Dedifferentiated amniotic fluid mesenchymal stem cell (primary cell): Measurements from ENCODE around the gene LFNG.

Source experiments
- DNase-seq: peaks from one replicate; pipeline ENCODE4 v3.0.0-alpha.2; 2016; ENCODE audit errors: extremely low spot score

LFNG gene

GRCh38 chr7:2517026-2517425 is 2.5 kb upstream of the LFNG start:
- DNase-seq: peak; percentile 86

GRCh38 chr7:2517678-2518507 is 1.7 kb upstream of the LFNG start:
- no peak for DNase-seq

GRCh38 chr7:2518737-2519118 is 846 bp upstream of the LFNG start:
- DNase-seq: no peak

- DNase-seq: no peak
These were observed 672 bp downstream of the LFNG start for GRCh38 chr7:2520131-2520760.

- no peak for DNase-seq
These were observed 1.3 kb downstream of the LFNG start for GRCh38 chr7:2520761-2521290.

- DNase-seq: no peak
These were observed 1.8 kb downstream of the LFNG start for GRCh38 chr7:2521341-2521745.

- DNase-seq: no peak
These were observed 2.5 kb downstream of the LFNG start for GRCh38 chr7:2521952-2522591.

GRCh38 chr7:2522780-2523433 is 3.3 kb downstream of the LFNG start:
- peak; percentile 44 for DNase-seq

- DNase-seq: no peak
These were observed 3.9 kb downstream of the LFNG start for GRCh38 chr7:2523461-2523936.

GRCh38 chr7:2523941-2524807 is 4.6 kb downstream of the LFNG start:
- peak; percentile 44 for DNase-seq

GRCh38 chr7:2524808-2525657 is 5.5 kb downstream of the LFNG start:
- DNase-seq: no peak

GRCh38 chr7:2525658-2526630 is 6.4 kb downstream of the LFNG start:
- DNase-seq: no peak

- no peak for DNase-seq
These were observed 7.3 kb downstream of the LFNG start for GRCh38 chr7:2526659-2527504.

GRCh38 chr7:2527505-2528467 is 8.2 kb downstream of the LFNG start:
- peak; percentile 58 for DNase-seq

GRCh38 chr7:2528481-2529095 is 9.0 kb downstream of the LFNG start:
- no peak for DNase-seq
